Activated naive CD4-positive, alpha-beta T cell treated with anti-CD3 and anti-CD28 coated beads, Interleukin-2, amount 10 ng/mL, durations not matched to agents 7 days and 5 days (primary cell): ENCODE data around the gene PDSS2.

Source experiments
- CTCF ChIA-PET: fragments of 350-600 bp; sonication (Branson Sonifier 250); formaldehyde crosslinking; loops from one replicate; lab custom pipeline; 2021; ENCODE audit warnings: antibody characterized with exemption; lab: Charles Lee
- DNase-seq: peaks from one replicate; pipeline ENCODE4 v3.0.0-alpha.2; 2020
- H3K27ac Mint-ChIP-seq: one replicate; pipeline ENCODE4 v1.8.0; 2021; ENCODE audit warnings: mild to moderate bottlenecking, moderate library complexity, mixed read lengths
- H3K27me3 Mint-ChIP-seq: one replicate; pipeline ENCODE4 v1.8.0; 2021; ENCODE audit warnings: mild to moderate bottlenecking, mixed read lengths
- H3K36me3 Mint-ChIP-seq: one replicate; pipeline ENCODE4 v1.8.0; 2021; ENCODE audit warnings: mixed read lengths
- H3K4me1 Mint-ChIP-seq: one replicate; pipeline ENCODE4 v1.8.0; 2021; ENCODE audit warnings: mixed read lengths
- H3K4me3 Mint-ChIP-seq: one replicate; pipeline ENCODE4 v1.8.0; 2021; ENCODE audit warnings: mild to moderate bottlenecking, moderate library complexity, mixed read lengths
- H3K9me3 Mint-ChIP-seq: one replicate; pipeline ENCODE4 v1.8.0; 2021; ENCODE audit warnings: mixed read lengths

PDSS2 gene

DNA sequence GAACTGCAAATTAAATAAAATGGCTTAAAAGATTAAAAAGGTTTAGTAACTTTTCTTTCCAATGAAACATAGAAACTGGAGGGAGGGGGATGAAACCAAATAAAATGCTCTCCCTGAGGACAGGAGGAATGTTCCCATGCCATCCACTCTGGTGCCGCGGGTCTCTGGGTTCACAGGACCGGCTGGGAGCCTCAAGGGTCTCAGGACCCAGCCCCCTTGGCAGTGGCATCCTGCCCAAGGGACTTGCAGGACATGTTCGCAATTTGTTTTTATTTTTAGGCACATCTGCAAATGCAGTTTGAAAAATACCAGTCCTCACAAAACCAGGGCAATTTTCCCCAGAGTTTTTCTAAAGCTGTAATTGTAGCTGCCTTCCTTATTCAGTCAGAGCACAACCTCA, 351.6 kb downstream of the PDSS2 start:
- Mint-ChIP-seq H3K4me3 (no peak overlapping the region), H3K27ac (no peak overlapping the region), H3K4me1 (no peaks in the 10 kb centered on the region), H3K36me3 (no peaks in the 10 kb centered on the region), H3K9me3 (no peaks in the 10 kb centered on the region), H3K27me3 (no peaks in the 10 kb centered on the region)
- no peak for DNase-seq
- CTCF ChIA-PET, result interaction anchor here (1.1 kb wide), 1 partner anchor 697 kb away, joined by 3 read pairs; no protein-coding TSS in a partner anchor

DNA sequence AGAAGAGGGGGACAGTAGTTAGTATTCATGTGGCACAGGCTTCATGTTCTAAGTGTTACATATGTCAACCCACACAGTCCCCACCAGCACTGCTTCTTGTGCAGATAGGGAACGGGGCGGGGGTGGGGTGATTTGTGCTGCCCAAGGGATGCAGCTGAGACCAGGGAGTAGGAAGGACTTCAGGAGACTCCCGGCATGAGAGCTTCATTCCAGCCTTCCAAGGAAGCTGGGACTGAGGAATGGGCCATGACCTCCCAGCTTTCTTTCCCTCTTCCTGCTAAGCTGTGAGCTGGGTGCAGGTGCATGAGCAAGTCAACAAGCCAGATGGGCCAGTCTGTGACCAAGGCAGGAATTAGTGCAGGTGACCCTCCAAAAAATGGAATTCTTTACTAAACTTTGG, 353.2 kb downstream of the PDSS2 start:
- Mint-ChIP-seq H3K4me3 (no peak overlapping the region), H3K36me3 (no peaks in the 10 kb centered on the region), H3K27me3 (no peaks in the 10 kb centered on the region), H3K4me1 (no peaks in the 10 kb centered on the region), H3K9me3 (no peaks in the 10 kb centered on the region), H3K27ac (no peak overlapping the region)
- no peak for DNase-seq
- CTCF ChIA-PET, result no interaction called here

DNA sequence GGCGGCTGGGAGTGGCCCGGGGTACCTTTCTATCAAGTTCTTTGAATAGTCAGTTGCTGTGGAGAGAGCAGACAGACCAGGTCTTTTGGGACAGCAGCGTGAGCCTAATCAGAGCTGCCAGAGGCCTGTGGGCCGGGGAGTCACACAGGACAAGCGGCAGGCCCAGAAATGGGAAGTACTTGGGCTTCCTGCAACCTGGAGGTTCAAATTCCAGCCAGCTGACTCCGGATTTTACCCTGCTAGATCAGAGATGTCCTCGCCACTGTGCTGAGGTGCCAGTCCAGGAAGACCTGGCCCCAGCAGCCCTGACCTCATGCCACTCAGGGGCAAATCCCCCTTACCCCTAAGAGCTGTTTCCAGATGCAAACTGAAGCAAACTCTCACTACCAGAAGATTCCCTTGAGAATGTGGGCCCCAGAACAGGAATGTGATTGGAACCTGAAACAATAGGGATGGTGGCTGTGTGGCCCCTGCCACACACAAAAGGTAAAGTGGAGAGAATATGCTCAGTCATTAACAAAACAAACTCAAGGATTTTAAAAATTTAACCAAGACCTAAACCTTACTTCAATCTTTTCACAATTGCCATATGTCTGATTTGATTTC, 353.8 kb downstream of the PDSS2 start:
- Mint-ChIP-seq H3K27ac (no peak overlapping the region), H3K4me3 (no peak overlapping the region), H3K9me3 (no peaks in the 10 kb centered on the region), H3K4me1 (no peaks in the 10 kb centered on the region), H3K36me3 (no peaks in the 10 kb centered on the region), H3K27me3 (no peaks in the 10 kb centered on the region)
- CTCF ChIA-PET, result interaction anchor here (1.1 kb wide), 1 partner anchor 8 kb away, joined by 3 read pairs; no protein-coding TSS in a partner anchor
- DNase-seq, result no peak

DNA sequence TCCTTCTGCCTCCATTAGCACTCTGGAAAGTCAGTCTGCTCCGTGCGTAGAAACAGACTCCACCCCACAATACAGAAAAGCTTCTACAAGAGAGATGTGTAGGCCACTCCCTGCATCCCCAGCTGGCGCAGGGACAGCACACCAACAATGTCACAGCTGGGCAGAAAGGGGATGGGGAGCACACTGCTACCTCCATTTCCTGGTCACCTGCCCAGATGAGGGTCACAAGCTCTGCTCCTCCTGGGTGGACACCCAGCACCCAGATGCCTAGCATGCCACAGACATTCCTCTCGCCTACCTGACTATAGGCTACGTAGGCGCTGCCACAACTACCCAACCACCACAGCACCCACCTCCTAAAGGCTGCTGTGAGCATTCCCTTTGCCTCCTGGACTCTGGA, 356.3 kb downstream of the PDSS2 start:
- Mint-ChIP-seq H3K27me3 (no peaks in the 10 kb centered on the region), H3K36me3 (no peaks in the 10 kb centered on the region), H3K9me3 (no peaks in the 10 kb centered on the region), H3K27ac (no peak overlapping the region), H3K4me3 (no peak overlapping the region), H3K4me1 (no peaks in the 10 kb centered on the region)
- no peak for DNase-seq
- CTCF ChIA-PET, result interaction anchor here (0.5 to 1.1 kb wide), 2 partner anchors 11 to 80 kb away, joined by 3 to 5 read pairs; no protein-coding TSS in a partner anchor
